HG02623 (cell line): ENCODE measurements around the gene ZNF485.

ENCODE experiments used
- ATAC-seq: cut with Tn5 transposase; IDR thresholded peaks from one replicate; pipeline ENCODE4 v1.9.1; 2021; ENCODE audit warnings: moderate library complexity; ENCODE audit not compliant: unreplicated experiment

The ZNF485 gene

GRCh38 chr10:43667317-43667731, 61.1 kb downstream of the ZNF485 start:
- no peak for ATAC-seq
